ENCODE measurements around the gene THOC7. TPM values are rescaled to one million over a fixed set of nuclear protein-coding genes. Genes with fewer than 3 reads are reported as not detected.

Gene THOC7
- 67.3 TPM for total RNA-seq (2021; ENCODE audit: unreplicated experiment)
- 33.6 and 40.2 TPM in 2 replicates for polyA plus RNA-seq (2012)
- Bru-seq, nascent RNA, result percentile 86 among the genes with signal in this experiment
- percentile 75 among the genes with signal in this experiment for BruChase-seq, experiment 1, labeled RNA remaining after a 6-hour chase
- percentile 75 among the genes with signal in this experiment for BruChase-seq, experiment 2, labeled RNA remaining after a 2-hour chase
- long read RNA-seq, transcript THOC7-201 (8 exons, 990 nt), result major isoform, 25 of 30 reads
- long read RNA-seq, partial matches to known transcripts, result 2 of 30 reads
- long read RNA-seq, other reads (novel, unspliced or antisense), result 3 of 30 reads

GRCh38 chr3:63863150-63864007 is at the start of gene THOC7, which contains the start of gene ATXN7:
Gene THOC7 (minus strand): TSS chr3:63863805. CDS start chr3:63863790, 15 bp downstream.
Gene ATXN7 (plus strand): TSS chr3:63863867. CDS start chr3:63912599, 48,732 bp downstream.
- Histone ChIP-seq H3K9me2 (ENCODE audit: insufficient read depth) (no peaks in the 10 kb centered on the region), H2AFZ (ENCODE audit: low read depth, low read length, poor library complexity, severe bottlenecking) (peak within 1 kb of the TSS; percentile 31), H3K4me2 (ENCODE audit: low read length) (peak within 1 kb of the TSS; percentile 91), H3K9me3 (ENCODE audit: control insufficient read depth in 1 of 2, insufficient read depth in 1 of 2, low read depth in 1 of 2, low read length in 2 of 2) (no peaks in the 10 kb centered on the region), H3K79me2 (ENCODE audit: insufficient read depth, low read length) (peaks cover 81% of the 10 kb centered on the region), H3K27ac (ENCODE audit: low read depth, low read length) (peak within 1 kb of the TSS; percentile 93), H3K27me3 (ENCODE audit: insufficient read depth, low read length) (no peaks in the 10 kb centered on the region), H3K4me1 (ENCODE audit: control insufficient read depth in 1 of 2, insufficient read depth in 2 of 2, low read length in 2 of 2) (peaks cover 4 to 18% of the 10 kb centered on the region in 2 experiments; a peak in 3 of 4 replicates), H3K4me3 (replicated peaks in 1 of 2; ENCODE audit: low read depth in 1 of 2, low read length in 2 of 2) (peak within 1 kb of the TSS; percentile 68 to 88), H3K36me3 (ENCODE audit: control insufficient read depth in 1 of 2, insufficient read depth in 2 of 2, low read length in 2 of 2) (no peaks in the 10 kb centered on the region), H4K20me1 (ENCODE audit: insufficient read depth) (no peaks in the 10 kb centered on the region), H3K9ac (ENCODE audit: low read length) (peak within 1 kb of the TSS; percentile 97)
- ATAC-seq, result peak; percentile 77
- RAD21 ChIA-PET (ENCODE audit: low non-redundant PET in 1 of 2, low total read pairs in 2 of 2, uncharacterized antibody in 2 of 2, unreplicated experiment in 2 of 2), result no interaction called here
- POLR2A ChIA-PET, result no interaction called here
- BruUV-seq (replicated peaks), result no TSS peak
- intact Hi-C loops (cut with micrococcal nuclease), result loop anchor here (5.0 kb wide), 1 partner anchor 49 kb away; the partner anchor contains the start of gene SCAANT1
- no peak for DNase-seq (ENCODE audit: low read depth, low spot score)
- CTCF ChIA-PET, result no interaction called here
- no peak for TF ChIP-seq ATF3 (IDR thresholded peaks at IDR 0.05)
- TF ChIP-seq TCF7L2 (IDR thresholded peaks at IDR 0.05; ENCODE audit: borderline replicate concordance, extremely low read depth, insufficient read depth, insufficient read length), result no peak
- peak; percentile 48 for TF ChIP-seq POLR2AphosphoS5 (IDR thresholded peaks at IDR 0.05; ENCODE audit: low read depth, low read length)
- TF ChIP-seq ZNF274 (IDR thresholded peaks at IDR 0.05; ENCODE audit: low read depth, low read length), result no peak
- no peak for TF ChIP-seq RAD21 (IDR thresholded peaks at IDR 0.05; ENCODE audit: low read depth)
- TF ChIP-seq FOSL1 (IDR thresholded peaks at IDR 0.05; ENCODE audit: low read depth), result no peak
- 0 out of 2 replicates have a peak, but pooled peaks have one; percentile 4 for TF ChIP-seq SIN3A (IDR thresholded peaks at IDR 0.05; ENCODE audit: low read depth)
- TF ChIP-seq POLR2A (IDR thresholded peaks at IDR 0.05; ENCODE audit: borderline replicate concordance, extremely low read depth, insufficient read depth, insufficient read length), result no peak
- no peak for TF ChIP-seq SP1 (IDR thresholded peaks at IDR 0.05; ENCODE audit: low read depth)
- no peak for TF ChIP-seq ZBTB33 (IDR thresholded peaks at IDR 0.05; ENCODE audit: extremely low read depth, insufficient replicate concordance, low read length)
- peak; percentile 94 for TF ChIP-seq ZFX (IDR thresholded peaks at IDR 0.05)
- no peak for TF ChIP-seq EGR1 (IDR thresholded peaks at IDR 0.05; ENCODE audit: low read depth)
- no peak for TF ChIP-seq YY1 (IDR thresholded peaks at IDR 0.05; ENCODE audit: extremely low read depth, insufficient replicate concordance, low read depth, low read length)
- TF ChIP-seq, protein P1, sequence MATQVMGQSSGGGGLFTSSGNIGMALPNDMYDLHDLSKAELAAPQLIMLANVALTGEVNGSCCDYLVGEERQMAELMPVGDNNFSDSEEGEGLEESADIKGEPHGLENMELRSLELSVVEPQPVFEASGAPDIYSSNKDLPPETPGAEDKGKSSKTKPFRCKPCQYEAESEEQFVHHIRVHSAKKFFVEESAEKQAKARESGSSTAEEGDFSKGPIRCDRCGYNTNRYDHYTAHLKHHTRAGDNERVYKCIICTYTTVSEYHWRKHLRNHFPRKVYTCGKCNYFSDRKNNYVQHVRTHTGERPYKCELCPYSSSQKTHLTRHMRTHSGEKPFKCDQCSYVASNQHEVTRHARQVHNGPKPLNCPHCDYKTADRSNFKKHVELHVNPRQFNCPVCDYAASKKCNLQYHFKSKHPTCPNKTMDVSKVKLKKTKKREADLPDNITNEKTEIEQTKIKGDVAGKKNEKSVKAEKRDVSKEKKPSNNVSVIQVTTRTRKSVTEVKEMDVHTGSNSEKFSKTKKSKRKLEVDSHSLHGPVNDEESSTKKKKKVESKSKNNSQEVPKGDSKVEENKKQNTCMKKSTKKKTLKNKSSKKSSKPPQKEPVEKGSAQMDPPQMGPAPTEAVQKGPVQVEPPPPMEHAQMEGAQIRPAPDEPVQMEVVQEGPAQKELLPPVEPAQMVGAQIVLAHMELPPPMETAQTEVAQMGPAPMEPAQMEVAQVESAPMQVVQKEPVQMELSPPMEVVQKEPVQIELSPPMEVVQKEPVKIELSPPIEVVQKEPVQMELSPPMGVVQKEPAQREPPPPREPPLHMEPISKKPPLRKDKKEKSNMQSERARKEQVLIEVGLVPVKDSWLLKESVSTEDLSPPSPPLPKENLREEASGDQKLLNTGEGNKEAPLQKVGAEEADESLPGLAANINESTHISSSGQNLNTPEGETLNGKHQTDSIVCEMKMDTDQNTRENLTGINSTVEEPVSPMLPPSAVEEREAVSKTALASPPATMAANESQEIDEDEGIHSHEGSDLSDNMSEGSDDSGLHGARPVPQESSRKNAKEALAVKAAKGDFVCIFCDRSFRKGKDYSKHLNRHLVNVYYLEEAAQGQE (IDR thresholded peaks at IDR 0.05; ENCODE audit: low read depth), result no peak
- TF ChIP-seq CBX3 (IDR thresholded peaks at IDR 0.05; ENCODE audit: low read depth), result no peak
- TF ChIP-seq MAX (IDR thresholded peaks at IDR 0.05), result peak; percentile 25; the same call in 1 of the 2 replicates

All from HCT116 (cell line).